GM18909 (cell line): ENCODE data around the gene FRMD4A.
"Not testable (repeated sequence)": the region's sequence is repeated elsewhere in the genome, so short reads cannot be mapped to it uniquely, and the experiment has no call there.

Experiments
- ATAC-seq: cut with Tn5 transposase; IDR thresholded peaks from one replicate; pipeline ENCODE4 v1.9.1; 2021; ENCODE audit warnings: mild to moderate bottlenecking; ENCODE audit not compliant: unreplicated experiment, poor library complexity

Gene FRMD4A

DNA sequence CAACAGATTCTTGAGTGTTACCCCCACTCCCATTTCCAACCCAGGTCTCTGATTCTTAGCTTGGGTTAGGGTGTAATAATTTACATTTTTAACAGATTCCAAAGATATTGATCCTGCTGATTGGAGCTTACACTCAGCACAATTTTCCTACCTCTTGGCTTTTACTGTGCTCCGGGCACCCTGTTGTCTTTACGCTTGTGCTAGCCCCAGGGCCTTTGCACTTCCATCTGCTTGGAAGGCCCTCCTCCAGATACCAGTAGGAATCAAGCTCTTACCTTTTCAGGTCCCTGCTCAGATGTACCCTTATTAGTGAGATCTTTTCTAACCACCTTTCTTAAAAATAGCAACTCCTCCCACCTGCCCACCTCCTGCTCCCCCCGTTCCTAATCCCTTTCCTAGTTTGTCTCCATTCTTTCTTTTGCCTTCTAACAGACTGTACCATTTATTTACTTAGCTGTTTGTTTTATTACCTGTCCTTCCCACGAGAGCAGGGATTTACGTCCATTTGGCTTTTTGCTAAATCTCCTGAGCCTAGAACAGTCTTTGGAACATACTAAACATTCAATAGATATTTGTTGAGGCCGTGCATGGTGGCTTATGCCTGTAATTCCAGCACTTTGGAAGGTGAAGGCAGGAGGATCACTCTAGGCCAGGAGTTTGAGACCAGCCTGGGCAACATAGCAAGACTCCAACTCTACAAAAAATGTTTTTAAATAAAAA lies 427.7 kb downstream of the FRMD4A start:
- ATAC-seq = no peak

DNA sequence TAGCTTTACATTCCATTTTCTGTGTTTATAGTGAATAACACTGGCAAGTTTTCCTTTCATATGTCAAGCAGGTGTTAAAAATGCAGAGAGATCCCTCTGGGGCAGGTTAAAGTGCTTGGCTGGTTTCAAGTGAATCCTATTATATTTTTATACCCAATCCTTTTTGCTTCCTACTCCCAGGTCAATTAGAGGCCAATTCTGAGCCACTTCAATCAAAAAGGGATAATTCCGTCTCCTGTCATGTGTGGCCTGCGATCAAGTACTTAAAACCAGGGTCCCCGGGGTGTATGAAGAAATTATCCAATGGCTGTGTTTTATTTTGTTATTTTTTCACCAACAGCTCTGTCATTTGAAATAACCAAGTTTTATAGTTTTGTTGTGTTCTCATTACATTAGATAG lies 430.8 kb downstream of the FRMD4A start:
- ATAC-seq = no peak

DNA sequence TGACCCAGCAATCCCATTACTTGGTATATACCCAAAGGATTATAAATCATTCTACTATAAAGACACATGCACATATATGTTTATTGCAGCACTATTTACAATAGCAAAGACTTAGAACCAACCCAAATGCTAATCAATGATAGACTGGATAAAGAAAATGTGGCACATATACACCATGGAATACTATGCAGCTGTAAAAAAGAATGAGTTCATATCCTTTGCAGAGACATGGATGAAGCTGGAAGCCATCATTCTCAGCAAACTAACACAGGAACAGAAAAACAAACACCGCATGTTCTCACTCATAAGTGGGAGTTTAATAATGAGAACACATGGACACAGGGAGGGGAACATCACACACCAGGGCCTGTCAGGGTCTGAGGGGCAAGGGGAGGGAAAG lies 434.6 kb downstream of the FRMD4A start:
- ATAC-seq = not testable (repeated sequence)

DNA sequence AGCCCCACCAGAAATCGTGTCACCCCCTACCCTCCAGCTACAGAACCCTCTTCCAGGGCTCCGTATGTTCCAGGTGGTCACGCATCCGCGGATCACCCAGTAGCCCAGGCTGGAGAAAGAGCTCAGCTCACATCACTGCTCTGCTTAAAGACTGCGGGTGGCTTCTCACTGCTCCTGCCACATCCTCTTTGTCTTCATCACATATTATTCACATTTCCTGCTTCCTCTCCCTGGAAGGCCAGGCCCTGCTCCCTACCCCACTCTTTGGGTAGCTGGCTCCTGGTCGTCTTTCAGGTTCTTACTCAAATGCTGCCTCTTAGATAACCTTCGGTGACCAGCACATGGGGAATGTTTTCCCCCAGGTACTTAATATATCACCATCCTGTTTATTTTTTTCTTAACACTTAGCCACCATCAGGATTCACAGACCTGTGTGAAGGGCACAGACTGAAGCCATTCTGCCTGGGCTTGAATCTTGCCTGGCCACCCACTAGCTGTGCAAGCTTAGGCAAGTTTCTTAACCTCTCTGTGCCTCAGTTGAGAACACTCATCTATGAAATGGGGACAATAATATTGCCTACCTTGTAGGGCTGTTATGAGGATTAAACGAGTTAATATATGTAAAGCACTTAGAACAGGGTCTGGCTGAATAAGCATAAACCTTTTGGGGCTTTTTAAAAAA lies 436.2 kb downstream of the FRMD4A start:
- no peak for ATAC-seq

DNA sequence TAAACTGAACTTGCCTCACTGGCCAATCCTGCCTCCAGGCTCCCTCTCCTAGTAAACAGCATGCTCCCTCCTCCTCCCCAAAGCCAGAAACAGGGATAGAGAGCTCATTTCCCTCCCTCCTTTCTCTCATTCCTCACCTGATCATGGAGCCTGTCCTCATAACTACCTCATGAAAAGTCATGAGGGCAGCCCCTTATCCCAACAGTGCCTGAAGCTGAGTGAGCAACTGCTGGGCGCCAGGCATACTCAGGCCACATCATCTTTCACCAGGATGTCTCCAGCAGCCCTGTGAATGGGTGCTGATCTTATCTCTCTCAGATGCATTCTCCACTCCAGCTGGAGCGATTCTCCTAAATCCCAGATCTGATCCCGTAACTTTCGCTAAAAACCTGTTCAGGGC lies 436.8 kb downstream of the FRMD4A start:
- no peak for ATAC-seq

DNA sequence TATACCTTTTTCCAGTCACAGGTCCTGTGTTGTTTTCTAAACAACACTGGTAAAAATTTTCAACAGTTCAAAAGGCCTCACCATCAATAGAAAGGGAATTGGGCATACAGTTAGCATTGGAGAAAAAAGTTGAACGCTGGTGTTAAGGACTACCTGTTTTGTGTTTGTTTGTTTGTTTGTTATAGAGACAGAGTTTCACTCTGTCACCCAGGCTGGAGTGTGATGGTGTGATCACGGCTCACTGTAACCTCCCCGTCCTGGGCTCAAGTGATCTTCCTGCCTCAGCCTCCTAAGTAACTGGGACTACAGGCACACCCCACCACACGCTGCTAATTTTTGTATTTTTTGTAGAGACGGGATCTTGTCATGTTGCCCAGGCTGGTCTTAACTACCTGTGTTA lies 437.9 kb downstream of the FRMD4A start:
- ATAC-seq = no peak

DNA sequence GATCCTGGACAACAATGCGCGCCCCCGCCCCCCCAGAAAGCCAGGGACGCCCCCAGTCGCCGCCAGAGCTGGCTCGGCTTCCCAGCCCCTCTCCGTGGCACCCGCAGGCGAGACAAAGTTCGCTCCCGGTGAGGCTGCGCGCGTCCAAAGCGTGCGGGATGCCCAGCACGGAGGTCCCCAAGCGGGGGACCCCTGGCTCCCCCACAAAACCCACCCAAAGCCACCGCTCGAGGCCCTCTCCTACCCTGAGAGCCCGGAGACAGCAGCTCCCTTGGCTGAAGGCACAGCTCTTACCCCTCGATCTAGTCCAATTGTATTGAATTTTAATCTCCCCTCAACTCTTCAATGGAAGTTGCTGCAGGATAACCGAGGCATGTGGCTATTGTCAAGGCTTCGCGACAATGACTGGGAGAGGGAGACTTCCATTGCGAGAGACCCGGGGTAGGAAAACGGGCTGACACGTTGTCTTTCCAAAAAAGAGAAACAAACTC lies 438.7 kb downstream of the FRMD4A start:
- ATAC-seq = no peak

DNA sequence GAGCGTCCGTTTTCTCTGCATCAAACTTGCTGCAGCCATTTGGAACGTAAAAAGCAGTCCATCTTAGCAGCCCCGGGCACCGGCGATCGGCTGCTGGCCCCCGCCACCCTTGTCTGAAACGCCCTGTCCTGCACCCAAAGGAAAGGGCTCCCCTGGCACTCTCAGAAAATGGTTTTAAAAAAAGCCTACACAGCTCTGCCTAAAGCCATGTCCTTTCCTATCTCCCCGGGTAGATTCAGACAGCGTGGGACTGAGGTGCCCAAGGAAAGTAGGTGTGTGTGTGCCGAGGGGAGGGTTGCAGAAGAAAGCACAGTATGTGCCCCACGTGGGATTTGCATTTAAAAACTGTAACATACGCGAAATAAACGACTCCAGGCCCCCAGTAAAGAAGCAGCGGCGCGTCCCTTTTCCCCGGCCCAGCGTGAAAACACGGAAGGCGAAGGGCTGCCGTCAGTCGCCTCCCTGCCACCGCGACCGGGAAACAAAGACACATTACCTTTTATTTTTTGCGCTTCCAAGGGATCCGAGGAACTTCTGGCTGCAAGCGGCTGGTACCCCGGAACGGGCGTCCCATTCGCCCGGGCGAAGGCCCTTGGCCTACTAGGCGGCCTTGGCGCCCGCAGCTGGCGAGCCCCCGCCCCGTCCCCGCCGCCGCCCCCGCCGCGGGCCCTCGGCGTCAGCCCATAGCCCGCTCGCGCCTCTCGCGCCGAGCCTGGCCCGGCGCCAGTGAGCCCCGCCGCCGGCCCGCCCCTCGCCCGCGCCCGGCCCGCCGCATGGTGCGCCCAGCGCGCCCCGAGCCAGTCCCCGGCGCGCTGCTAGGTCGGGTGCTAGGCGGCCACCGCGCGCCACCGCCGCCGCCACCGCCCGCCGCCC lies 439.4 kb downstream of the FRMD4A start:
- ATAC-seq = no peak

DNA sequence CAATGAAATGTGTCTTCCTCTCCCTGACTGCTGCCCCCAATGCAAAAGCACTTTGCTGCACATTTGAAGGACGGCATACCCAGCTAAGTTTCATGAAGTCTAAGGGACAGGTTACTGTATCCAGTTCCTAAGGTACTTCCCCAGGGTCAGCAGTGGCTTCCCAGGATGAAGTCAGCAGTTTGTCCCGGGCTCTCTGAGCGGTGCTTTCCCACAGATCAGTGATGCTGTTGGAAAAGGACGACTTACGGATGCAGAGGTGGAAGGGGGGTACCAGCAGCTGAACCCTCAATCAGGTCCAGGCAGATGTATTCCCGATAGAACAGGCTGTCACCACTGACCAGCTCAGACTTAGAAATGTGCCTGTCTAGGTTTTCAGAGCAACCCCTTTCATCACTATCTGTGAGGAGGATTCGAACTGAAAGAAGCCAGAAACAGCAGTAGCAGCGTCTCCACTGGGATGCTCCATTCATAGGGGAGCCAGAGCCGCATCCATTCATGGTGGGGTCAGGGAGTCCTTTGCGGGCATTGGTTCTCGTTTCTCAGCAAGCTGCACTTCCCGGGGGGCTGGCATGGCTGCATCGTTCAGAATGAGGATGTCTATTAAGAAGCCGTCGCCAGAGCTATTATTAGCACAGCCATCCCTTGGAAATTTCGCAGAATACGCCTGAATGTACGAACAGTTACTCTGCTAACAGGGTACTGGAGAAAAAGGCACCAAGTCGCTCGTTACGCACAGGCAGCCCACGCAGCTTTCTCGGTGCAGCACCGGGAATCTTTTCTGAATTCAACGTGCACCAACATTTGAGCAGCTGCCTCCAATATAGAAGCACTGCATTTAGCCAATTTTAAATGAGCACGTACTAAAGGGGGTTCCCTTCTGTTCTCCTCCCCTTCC lies 440.2 kb downstream of the FRMD4A start:
- ATAC-seq = no peak

DNA sequence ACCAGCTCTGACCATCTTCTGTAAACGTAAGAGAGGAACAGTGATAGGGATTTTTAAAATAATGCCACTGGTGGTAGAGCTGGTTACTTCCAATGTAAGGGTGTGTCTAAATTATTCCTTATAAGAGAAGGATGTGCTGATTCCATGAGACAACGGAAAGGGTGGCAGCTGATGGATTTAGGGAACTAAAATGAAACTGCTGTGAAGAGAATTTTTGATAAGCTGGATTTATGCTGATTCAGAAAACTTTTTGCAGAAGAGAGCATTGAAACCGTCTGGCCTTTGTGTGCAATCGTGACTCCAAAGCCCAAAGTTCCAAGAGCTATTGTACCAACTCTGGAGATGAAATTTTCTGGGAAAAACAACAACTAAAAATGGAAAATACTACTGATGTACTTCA lies 443.0 kb downstream of the FRMD4A start:
- no peak for ATAC-seq

DNA sequence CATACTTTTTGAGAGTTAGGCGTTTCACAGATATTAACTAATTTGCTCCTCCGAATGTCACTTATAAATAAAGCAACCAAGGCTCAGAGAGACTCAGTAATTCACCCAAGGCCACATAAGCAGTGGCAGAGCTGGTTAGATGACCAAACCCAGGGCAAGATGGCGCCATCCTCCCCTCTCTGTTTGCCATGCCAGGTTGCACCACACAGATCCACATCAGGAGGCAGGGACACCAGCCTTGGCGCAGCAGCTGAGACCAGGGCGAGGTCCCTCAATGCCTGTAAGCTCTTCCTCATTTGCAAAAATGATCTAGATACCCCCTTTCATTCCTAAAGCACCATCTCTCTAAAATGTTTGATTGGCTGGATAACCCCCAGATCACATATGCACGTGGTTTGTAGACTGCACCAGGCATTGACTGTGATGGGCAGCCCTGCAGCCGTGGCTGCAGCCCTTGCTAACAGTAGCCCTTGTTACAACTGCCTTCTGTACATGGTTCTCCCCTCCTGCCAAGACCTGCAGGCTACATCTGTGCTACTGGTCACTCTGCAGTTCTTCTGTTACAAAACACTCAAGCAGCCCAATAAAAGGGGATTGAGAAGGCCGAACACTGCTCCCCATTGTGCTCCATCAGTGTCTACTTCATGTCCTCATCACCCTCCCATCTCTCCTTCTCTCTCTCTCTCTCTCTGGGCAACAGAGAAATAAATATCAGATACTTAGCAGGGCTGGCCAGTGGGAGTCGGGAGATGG lies 445.3 kb downstream of the FRMD4A start:
- ATAC-seq = no peak

DNA sequence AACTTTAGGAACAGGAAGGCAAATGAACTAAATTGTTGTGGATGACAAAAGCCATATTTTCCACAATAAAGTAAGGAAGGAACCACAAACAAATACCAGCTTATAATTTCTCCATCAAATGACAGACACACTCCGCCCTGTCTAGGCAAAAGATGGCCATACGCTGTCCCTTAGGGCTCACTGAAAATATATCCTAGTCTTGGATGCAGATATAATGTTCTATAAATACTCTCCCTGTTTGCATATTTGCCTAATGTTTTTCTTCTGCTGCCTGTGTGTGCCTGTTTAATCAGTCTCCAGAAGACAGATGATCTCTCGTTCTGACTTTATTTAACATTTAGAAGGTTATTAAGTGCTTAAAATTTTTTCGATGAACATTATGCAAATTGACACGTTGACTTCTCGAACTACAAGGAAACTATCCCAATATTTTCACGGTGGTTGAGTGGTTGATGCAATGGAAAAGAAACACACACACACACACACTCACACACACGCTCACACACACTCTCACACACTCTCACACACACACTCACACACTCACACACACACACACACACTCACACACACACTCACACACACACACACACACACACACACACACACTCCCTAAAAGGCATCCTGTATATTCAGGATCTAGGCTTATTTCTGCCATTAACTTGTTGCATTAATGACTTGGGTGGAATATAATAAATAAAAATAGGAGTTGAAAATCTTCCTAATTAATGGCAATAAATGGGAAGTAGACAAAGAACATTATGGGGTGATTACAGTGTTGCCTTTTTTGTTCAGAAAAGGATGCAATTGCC lies 446.9 kb downstream of the FRMD4A start:
- ATAC-seq = no peak

DNA sequence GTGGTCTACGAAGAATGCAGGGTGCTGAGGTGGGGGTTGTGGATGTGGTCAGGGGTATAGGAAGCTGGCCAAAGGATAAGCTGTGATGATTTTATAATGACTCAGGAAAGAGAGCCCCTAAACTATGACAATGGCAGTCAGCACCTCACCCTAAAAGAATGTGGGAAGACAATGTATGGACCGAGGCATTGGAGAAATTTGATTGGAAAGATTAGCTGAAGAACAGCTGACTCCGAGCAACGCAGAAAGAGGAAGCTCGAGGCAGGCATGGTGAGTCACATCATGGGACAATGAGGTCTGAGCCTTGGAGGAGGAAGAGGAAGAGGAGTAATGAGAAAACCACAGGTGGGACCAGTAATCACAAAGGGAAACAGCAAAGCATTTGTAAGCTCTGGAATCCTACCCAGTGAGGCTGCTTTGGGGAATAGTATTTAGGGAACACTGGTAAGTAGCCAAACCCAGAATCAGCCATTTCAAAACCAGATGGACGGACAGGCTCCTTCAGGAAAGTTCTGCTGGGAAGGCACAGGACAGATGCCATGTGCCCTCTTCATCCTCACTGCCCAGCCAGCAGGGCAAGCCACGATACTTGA lies 448.5 kb downstream of the FRMD4A start:
- ATAC-seq = no peak

DNA sequence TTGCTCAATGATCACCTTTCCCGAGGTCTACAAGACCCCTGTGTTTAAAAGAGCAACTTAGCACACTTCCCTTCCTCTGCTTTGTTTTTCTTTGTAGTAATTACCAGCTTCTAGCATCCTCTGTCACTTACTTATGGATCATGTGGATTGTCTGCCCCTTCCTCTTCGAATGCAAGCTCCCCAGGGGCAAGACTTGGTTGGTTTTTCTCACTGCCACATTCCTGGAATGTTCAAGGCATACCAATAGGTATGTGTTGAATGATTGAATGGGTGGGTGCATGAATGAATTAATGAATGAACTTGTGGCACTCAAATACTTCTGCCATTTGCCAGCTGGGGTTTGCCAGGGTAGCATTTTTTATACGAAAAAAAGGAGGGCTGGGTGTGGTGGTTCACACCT lies 450.0 kb downstream of the FRMD4A start:
- ATAC-seq = no peak

DNA sequence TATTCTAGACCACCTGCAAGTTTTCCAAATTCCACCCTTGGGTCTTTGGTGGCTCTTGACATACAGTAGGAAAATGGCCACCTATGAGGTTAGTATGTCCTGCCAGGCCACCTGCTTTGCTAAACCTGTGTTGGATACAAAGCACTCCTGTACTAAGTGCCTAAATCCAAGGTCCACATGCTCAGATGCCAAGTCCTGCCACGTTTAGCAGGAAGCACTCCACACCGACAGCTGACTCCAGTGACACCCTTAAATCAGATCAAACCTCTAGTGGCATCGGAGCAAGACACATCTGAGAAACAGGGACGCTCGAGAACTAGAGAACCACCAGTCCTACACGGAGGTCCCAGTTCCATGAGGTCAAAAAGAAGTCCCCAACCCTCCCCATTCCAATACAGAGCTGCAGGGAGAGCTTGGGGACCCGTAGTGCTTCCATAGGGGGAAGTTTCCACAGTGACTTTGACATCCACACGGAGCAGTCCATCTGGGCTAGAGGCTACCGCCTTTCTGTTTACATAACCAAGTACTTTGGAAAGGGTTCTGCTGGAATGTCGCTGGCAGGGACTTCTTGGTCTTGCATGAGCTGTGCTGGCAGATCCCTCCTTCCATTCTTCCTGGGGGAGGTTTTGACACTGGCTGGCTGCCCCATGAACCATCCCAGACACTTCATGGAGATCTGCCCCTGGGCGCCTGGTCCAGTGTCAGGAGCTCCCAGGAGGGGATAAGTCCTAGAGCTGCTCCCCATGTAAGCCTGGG lies 453.4 kb downstream of the FRMD4A start:
- ATAC-seq = no peak

DNA sequence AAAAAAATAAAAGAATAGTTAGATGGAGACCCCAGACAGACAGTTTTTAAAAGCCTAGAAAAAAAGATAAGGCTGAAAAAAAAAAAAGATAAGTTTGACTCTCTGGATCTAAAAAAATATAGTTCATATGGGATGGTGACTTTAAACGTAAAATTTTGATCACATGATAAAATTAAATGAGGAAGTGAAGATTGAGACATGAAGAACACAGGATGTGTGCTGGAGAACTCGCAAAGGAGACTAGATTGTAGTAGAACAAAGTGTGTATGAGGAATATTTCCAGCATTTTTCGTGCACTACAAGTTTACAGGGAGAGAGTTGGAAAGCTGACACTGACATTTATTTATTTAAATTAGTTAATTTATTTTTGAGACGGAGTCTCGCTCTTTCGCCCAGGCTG lies 457.5 kb downstream of the FRMD4A start:
- no peak for ATAC-seq

DNA sequence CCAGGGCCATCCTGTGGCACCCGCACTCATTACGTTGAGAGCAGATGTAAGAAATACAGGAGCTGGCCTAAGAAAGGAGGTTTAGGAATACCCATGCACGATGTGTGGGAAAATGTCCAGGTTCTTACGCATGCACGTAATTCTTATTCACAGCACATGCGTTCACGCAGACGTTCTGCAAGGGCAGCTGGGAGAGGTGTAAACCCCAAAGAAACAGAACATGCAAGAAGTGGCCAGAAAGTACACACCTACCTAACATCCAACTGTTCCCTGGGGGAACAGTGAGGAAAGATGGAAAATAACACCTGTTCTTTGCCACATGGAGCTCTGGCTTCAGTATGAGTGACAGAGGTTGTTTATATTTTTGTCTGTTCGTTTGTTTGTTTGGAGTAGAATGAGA lies 458.3 kb downstream of the FRMD4A start:
- no peak for ATAC-seq
